Transverse colon (tissue), 3 donors: ENCODE data around the gene SEMA3E.

Experiments used
- EP300 ChIP-seq: sonication (generic); formaldehyde crosslinking; IDR thresholded peaks from one replicate; pipeline ENCODE4 v1.6.1; 2017; ENCODE audit warnings: antibody characterized with exemption, low read depth
- TF ChIP-seq, protein P1 (sequence below), 5 experiments: fragments of 200-600 bp in 3 of 5; fragments of 450-650 bp in 2 of 5; sonication (generic) in 3 of 5; IDR thresholded peaks; 1 replicate in 2 of 5; 2 replicates in 3 of 5; pipeline ENCODE4 v1.5.1; 2016 to 2017; ENCODE audit warnings: antibody characterized with exemption in 5 of 5, inconsistent platforms in 3 of 5, mild to moderate bottlenecking in 2 of 5, moderate library complexity in 1 of 5

DNA sequence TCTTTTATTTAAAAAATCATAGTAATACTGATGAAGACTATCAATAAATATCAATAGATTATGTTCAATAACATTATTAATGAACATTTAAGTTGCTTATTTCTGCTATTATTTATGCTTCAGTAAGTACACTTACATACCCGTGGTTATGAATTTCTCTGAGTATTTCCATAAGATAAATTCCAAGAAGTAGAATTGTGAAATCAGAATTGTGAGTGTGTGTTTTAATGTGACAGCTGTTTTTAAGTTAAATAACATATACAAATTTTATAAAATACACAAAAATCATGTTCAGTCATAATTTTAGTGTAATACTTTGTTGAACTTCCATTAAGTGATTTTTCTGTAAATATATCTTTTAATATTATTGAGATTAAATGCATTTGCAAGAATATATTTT, 37.5 kb upstream of the SEMA3E start:
- TF ChIP-seq, protein P1, sequence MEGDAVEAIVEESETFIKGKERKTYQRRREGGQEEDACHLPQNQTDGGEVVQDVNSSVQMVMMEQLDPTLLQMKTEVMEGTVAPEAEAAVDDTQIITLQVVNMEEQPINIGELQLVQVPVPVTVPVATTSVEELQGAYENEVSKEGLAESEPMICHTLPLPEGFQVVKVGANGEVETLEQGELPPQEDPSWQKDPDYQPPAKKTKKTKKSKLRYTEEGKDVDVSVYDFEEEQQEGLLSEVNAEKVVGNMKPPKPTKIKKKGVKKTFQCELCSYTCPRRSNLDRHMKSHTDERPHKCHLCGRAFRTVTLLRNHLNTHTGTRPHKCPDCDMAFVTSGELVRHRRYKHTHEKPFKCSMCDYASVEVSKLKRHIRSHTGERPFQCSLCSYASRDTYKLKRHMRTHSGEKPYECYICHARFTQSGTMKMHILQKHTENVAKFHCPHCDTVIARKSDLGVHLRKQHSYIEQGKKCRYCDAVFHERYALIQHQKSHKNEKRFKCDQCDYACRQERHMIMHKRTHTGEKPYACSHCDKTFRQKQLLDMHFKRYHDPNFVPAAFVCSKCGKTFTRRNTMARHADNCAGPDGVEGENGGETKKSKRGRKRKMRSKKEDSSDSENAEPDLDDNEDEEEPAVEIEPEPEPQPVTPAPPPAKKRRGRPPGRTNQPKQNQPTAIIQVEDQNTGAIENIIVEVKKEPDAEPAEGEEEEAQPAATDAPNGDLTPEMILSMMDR (IDR thresholded peaks at IDR 0.05): no peak
- no peak for TF ChIP-seq EP300
